ENCODE results near the gene SMOC1.
A peak's percentile ranks its signal among the peaks of the same experiment; 100 is the strongest.

SMOC1 gene

GRCh38 chr14:69994002-69994401 is 114.8 kb downstream of the SMOC1 start:
- Histone ChIP-seq H3K9me3 (ENCODE audit: control insufficient read depth, low read length) (no peaks in the 10 kb centered on the region), H3K27ac (ENCODE audit: low read depth, low read length, severe bottlenecking) (no peak overlapping the region), H3K36me3 (ENCODE audit: control insufficient read depth, insufficient read depth, low read length) (no peaks in the 10 kb centered on the region), H3K4me1 (ENCODE audit: control insufficient read depth, insufficient read depth, low read length, poor library complexity, severe bottlenecking) (peaks cover 5% of the 10 kb centered on the region), H3K4me3 (ENCODE audit: extremely low read depth, insufficient read depth, low read length, poor library complexity, severe bottlenecking) (no peak overlapping the region)
- WGBS, 2 experiments (ENCODE audit: insufficient coverage in 2 of 2), result 80% methylated on average over 2 of the region's 4 CpGs; no CpG with 5 or more reads in 1 of the 2 experiments

- no peaks in the 10 kb centered on the region for H3K36me3 ChIP-seq (ENCODE audit: control insufficient read depth, insufficient read depth, low read length)
- H3K4me1 ChIP-seq (ENCODE audit: control insufficient read depth, insufficient read depth, low read length, poor library complexity, severe bottlenecking), result peaks cover 12% of the 10 kb centered on the region
- no peak overlapping the region for H3K4me3 ChIP-seq (ENCODE audit: extremely low read depth, insufficient read depth, low read length, poor library complexity, severe bottlenecking)
- H3K9me3 ChIP-seq (ENCODE audit: control insufficient read depth, low read length), result no peaks in the 10 kb centered on the region
- WGBS, 2 experiments (ENCODE audit: insufficient coverage in 2 of 2), result no CpG with 5 or more reads among the region's 1 CpG
- H3K27ac ChIP-seq (ENCODE audit: low read depth, low read length, severe bottlenecking), result no peak overlapping the region
Measured at GRCh38 chr14:69996216-69996615, 117.0 kb downstream of the SMOC1 start.

- H3K4me3 ChIP-seq (ENCODE audit: extremely low read depth, insufficient read depth, low read length, poor library complexity, severe bottlenecking), result no peak overlapping the region
- H3K27ac ChIP-seq (ENCODE audit: low read depth, low read length, severe bottlenecking), result no peak overlapping the region
- WGBS, 2 experiments (ENCODE audit: insufficient coverage in 2 of 2), result 87 to 91% methylated on average over 3 to 4 of the region's 5 CpGs
Measured at GRCh38 chr14:69997849-69998248, 118.6 kb downstream of the SMOC1 start.

GRCh38 chr14:69999261-69999674 is 120.1 kb downstream of the SMOC1 start:
- Histone ChIP-seq H3K27ac (ENCODE audit: low read depth, low read length, severe bottlenecking) (no peak overlapping the region), H3K4me3 (ENCODE audit: extremely low read depth, insufficient read depth, low read length, poor library complexity, severe bottlenecking) (no peak overlapping the region), H3K36me3 (ENCODE audit: control insufficient read depth, insufficient read depth, low read length) (no peaks in the 10 kb centered on the region), H3K9me3 (ENCODE audit: control insufficient read depth, low read length) (no peaks in the 10 kb centered on the region), H3K4me1 (ENCODE audit: control insufficient read depth, insufficient read depth, low read length, poor library complexity, severe bottlenecking) (peaks cover 12% of the 10 kb centered on the region)
- 94 to 96% methylated on average over 5 to 6 of the region's 10 CpGs for WGBS, 2 experiments (ENCODE audit: insufficient coverage in 2 of 2)

More at GRCh38 chr14:69997849-69998248, 118.6 kb downstream of the SMOC1 start:
- Histone ChIP-seq H3K4me1 (ENCODE audit: control insufficient read depth, insufficient read depth, low read length, poor library complexity, severe bottlenecking) (peaks cover 12% of the 10 kb centered on the region), H3K36me3 (ENCODE audit: control insufficient read depth, insufficient read depth, low read length) (no peaks in the 10 kb centered on the region), H3K9me3 (ENCODE audit: control insufficient read depth, low read length) (no peaks in the 10 kb centered on the region)

GRCh38 chr14:70000601-70001000 is 121.4 kb downstream of the SMOC1 start:
- peaks cover 12% of the 10 kb centered on the region for H3K4me1 ChIP-seq (ENCODE audit: control insufficient read depth, insufficient read depth, low read length, poor library complexity, severe bottlenecking)
- no peaks in the 10 kb centered on the region for H3K9me3 ChIP-seq (ENCODE audit: control insufficient read depth, low read length)
- 94 to 96% methylated on average over 3 to 6 of the region's 7 CpGs for WGBS, 2 experiments (ENCODE audit: insufficient coverage in 2 of 2)
- H3K4me3 ChIP-seq (ENCODE audit: extremely low read depth, insufficient read depth, low read length, poor library complexity, severe bottlenecking), result no peak overlapping the region
- no peaks in the 10 kb centered on the region for H3K36me3 ChIP-seq (ENCODE audit: control insufficient read depth, insufficient read depth, low read length)
- H3K27ac ChIP-seq (ENCODE audit: low read depth, low read length, severe bottlenecking), result no peak overlapping the region

- H3K4me3 ChIP-seq (ENCODE audit: extremely low read depth, insufficient read depth, low read length, poor library complexity, severe bottlenecking), result no peak overlapping the region
- peaks cover 12% of the 10 kb centered on the region for H3K4me1 ChIP-seq (ENCODE audit: control insufficient read depth, insufficient read depth, low read length, poor library complexity, severe bottlenecking)
- WGBS, 2 experiments (ENCODE audit: insufficient coverage in 2 of 2), result 89 to 97% methylated on average over 3 to 4 of the region's 6 CpGs
- no peaks in the 10 kb centered on the region for H3K36me3 ChIP-seq (ENCODE audit: control insufficient read depth, insufficient read depth, low read length)
- no peak overlapping the region for H3K27ac ChIP-seq (ENCODE audit: low read depth, low read length, severe bottlenecking)
- no peaks in the 10 kb centered on the region for H3K9me3 ChIP-seq (ENCODE audit: control insufficient read depth, low read length)
Measured at GRCh38 chr14:70002589-70003346, 123.6 kb downstream of the SMOC1 start.

GRCh38 chr14:70004791-70005190 is 125.6 kb downstream of the SMOC1 start:
- Histone ChIP-seq H3K36me3 (ENCODE audit: control insufficient read depth, insufficient read depth, low read length) (no peaks in the 10 kb centered on the region), H3K4me1 (ENCODE audit: control insufficient read depth, insufficient read depth, low read length, poor library complexity, severe bottlenecking) (peaks cover 3% of the 10 kb centered on the region), H3K9me3 (ENCODE audit: control insufficient read depth, low read length) (no peaks in the 10 kb centered on the region), H3K4me3 (ENCODE audit: extremely low read depth, insufficient read depth, low read length, poor library complexity, severe bottlenecking) (no peak overlapping the region), H3K27ac (ENCODE audit: low read depth, low read length, severe bottlenecking) (no peak overlapping the region)
- 86 to 92% methylated on average over 2 of the region's 2 CpGs for WGBS, 2 experiments (ENCODE audit: insufficient coverage in 2 of 2)

- H3K27ac ChIP-seq (ENCODE audit: low read depth, low read length, severe bottlenecking), result no peak overlapping the region
Measured at GRCh38 chr14:70005281-70005805, 126.1 kb downstream of the SMOC1 start.

GRCh38 chr14:70006699-70007098 is 127.5 kb downstream of the SMOC1 start:
- Histone ChIP-seq H3K4me1 (ENCODE audit: control insufficient read depth, insufficient read depth, low read length, poor library complexity, severe bottlenecking) (no peaks in the 10 kb centered on the region), H3K36me3 (ENCODE audit: control insufficient read depth, insufficient read depth, low read length) (no peaks in the 10 kb centered on the region), H3K9me3 (ENCODE audit: control insufficient read depth, low read length) (no peaks in the 10 kb centered on the region), H3K27ac (ENCODE audit: low read depth, low read length, severe bottlenecking) (no peak overlapping the region), H3K4me3 (ENCODE audit: extremely low read depth, insufficient read depth, low read length, poor library complexity, severe bottlenecking) (no peak overlapping the region)
- WGBS, 2 experiments (ENCODE audit: insufficient coverage in 2 of 2), result 84% methylated on average over 4 of the region's 6 CpGs

More at GRCh38 chr14:70005281-70005805, 126.1 kb downstream of the SMOC1 start:
- Histone ChIP-seq H3K36me3 (ENCODE audit: control insufficient read depth, insufficient read depth, low read length) (no peaks in the 10 kb centered on the region), H3K9me3 (ENCODE audit: control insufficient read depth, low read length) (no peaks in the 10 kb centered on the region), H3K4me3 (ENCODE audit: extremely low read depth, insufficient read depth, low read length, poor library complexity, severe bottlenecking) (no peak overlapping the region), H3K4me1 (ENCODE audit: control insufficient read depth, insufficient read depth, low read length, poor library complexity, severe bottlenecking) (no peaks in the 10 kb centered on the region)
- WGBS, 2 experiments (ENCODE audit: insufficient coverage in 2 of 2), result 60 to 100% methylated on average over 1 of the region's 5 CpGs

GRCh38 chr14:70008284-70009262 is 129.4 kb downstream of the SMOC1 start:
- Histone ChIP-seq H3K4me1 (ENCODE audit: control insufficient read depth, insufficient read depth, low read length, poor library complexity, severe bottlenecking) (no peaks in the 10 kb centered on the region), H3K4me3 (ENCODE audit: extremely low read depth, insufficient read depth, low read length, poor library complexity, severe bottlenecking) (no peak overlapping the region), H3K9me3 (ENCODE audit: control insufficient read depth, low read length) (no peaks in the 10 kb centered on the region), H3K27ac (ENCODE audit: low read depth, low read length, severe bottlenecking) (peak overlapping the region; percentile 30), H3K36me3 (ENCODE audit: control insufficient read depth, insufficient read depth, low read length) (no peaks in the 10 kb centered on the region)
- 60% methylated on average over 4 to 5 of the region's 6 CpGs for WGBS, 2 experiments (ENCODE audit: insufficient coverage in 2 of 2)

Measured in mesodermal cell (in vitro differentiated cells).